Measurements from ENCODE around the gene RUFY2.
"Not testable (repeated sequence)": the region's sequence is repeated elsewhere in the genome, so short reads cannot be mapped to it uniquely, and the experiment has no call there.

RUFY2 gene

GRCh38 chr10:68334672-68335467, 72.2 kb downstream of the RUFY2 start:
- Histone ChIP-seq H3K36me3 (ENCODE audit: control insufficient read depth in 2 of 2, insufficient read depth in 2 of 2, low read length in 2 of 2) (peaks cover 11 to 14% of the 10 kb centered on the region in 2 donors), H3K27me3 (ENCODE audit: control insufficient read depth in 1 of 2, insufficient read depth in 2 of 2, low read length in 2 of 2) (no peaks in the 10 kb centered on the region), H3K4me1 (ENCODE audit: control insufficient read depth, insufficient read depth, low read length) (peaks cover 26% of the 10 kb centered on the region), H3K27ac (ENCODE audit: low read length) (no peak overlapping the region), H3K9ac (ENCODE audit: low read length in 2 of 2) (peak overlapping the region in 1 of 2 donors; percentile 100), H3K4me3 (ENCODE audit: low read length in 2 of 2) (peak overlapping the region; percentile 93 to 95), H3K9me3 (ENCODE audit: control insufficient read depth in 2 of 2, low read length in 2 of 2) (no peaks in the 10 kb centered on the region)

GRCh38 chr10:68333440-68334431, 73.3 kb downstream of the RUFY2 start:
- H3K27me3 ChIP-seq (ENCODE audit: control insufficient read depth in 1 of 2, insufficient read depth in 2 of 2, low read length in 2 of 2) = no peaks in the 10 kb centered on the region
- H3K9me3 ChIP-seq (ENCODE audit: control insufficient read depth in 2 of 2, low read length in 2 of 2) = no peaks in the 10 kb centered on the region
- peaks cover 26% of the 10 kb centered on the region for H3K4me1 ChIP-seq (ENCODE audit: control insufficient read depth, insufficient read depth, low read length)
- peaks cover 5% of the 10 kb centered on the region in 2 donors for H3K36me3 ChIP-seq (ENCODE audit: control insufficient read depth in 2 of 2, insufficient read depth in 2 of 2, low read length in 2 of 2)
- H3K4me3 ChIP-seq (ENCODE audit: low read length in 2 of 2) = peak overlapping the region; percentile 93 to 95
- peak overlapping the region; percentile 99 to 100 for H3K9ac ChIP-seq (ENCODE audit: low read length in 2 of 2)
- peak overlapping the region; percentile 98 for H3K27ac ChIP-seq (ENCODE audit: low read length)

- H3K4me1 ChIP-seq (ENCODE audit: control insufficient read depth, insufficient read depth, low read length) = peaks cover 26% of the 10 kb centered on the region
- H3K36me3 ChIP-seq (ENCODE audit: control insufficient read depth in 2 of 2, insufficient read depth in 2 of 2, low read length in 2 of 2) = no peaks in the 10 kb centered on the region
- no peaks in the 10 kb centered on the region for H3K9me3 ChIP-seq (ENCODE audit: control insufficient read depth in 2 of 2, low read length in 2 of 2)
- peak overlapping the region; percentile 99 to 100 for H3K9ac ChIP-seq (ENCODE audit: low read length in 2 of 2)
- H3K27ac ChIP-seq (ENCODE audit: low read length) = peak overlapping the region; percentile 98
- peak overlapping the region; percentile 93 to 95 for H3K4me3 ChIP-seq (ENCODE audit: low read length in 2 of 2)
- no peaks in the 10 kb centered on the region for H3K27me3 ChIP-seq (ENCODE audit: control insufficient read depth in 1 of 2, insufficient read depth in 2 of 2, low read length in 2 of 2)
Measured at GRCh38 chr10:68333058-68333395, 74.0 kb downstream of the RUFY2 start.

GRCh38 chr10:68332259-68333057, 74.6 kb downstream of the RUFY2 start, which contains the start of gene PBLD:
Gene PBLD, minus strand, starts transcription at chr10:68332928. Its CDS starts 26,084 bp downstream, at chr10:68306844.
- peak within 1 kb of the TSS; percentile 99 to 100 for H3K9ac ChIP-seq (ENCODE audit: low read length in 2 of 2)
- peak within 1 kb of the TSS; percentile 98 for H3K27ac ChIP-seq (ENCODE audit: low read length)
- H3K4me1 ChIP-seq (ENCODE audit: control insufficient read depth, insufficient read depth, low read length) = peaks cover 22% of the 10 kb centered on the region
- no peaks in the 10 kb centered on the region for H3K36me3 ChIP-seq (ENCODE audit: control insufficient read depth in 2 of 2, insufficient read depth in 2 of 2, low read length in 2 of 2)
- no peaks in the 10 kb centered on the region for H3K9me3 ChIP-seq (ENCODE audit: control insufficient read depth in 2 of 2, low read length in 2 of 2)
- peak within 1 kb of the TSS; percentile 93 to 95 for H3K4me3 ChIP-seq (ENCODE audit: low read length in 2 of 2)
- H3K27me3 ChIP-seq (ENCODE audit: control insufficient read depth in 1 of 2, insufficient read depth in 2 of 2, low read length in 2 of 2) = no peaks in the 10 kb centered on the region

GRCh38 chr10:68331455-68332258, 75.4 kb downstream of the RUFY2 start, which contains the start of gene HNRNPH3:
Gene HNRNPH3, plus strand, starts transcription at chr10:68332064. Its CDS starts 5,158 bp downstream, at chr10:68337222.
- no peaks in the 10 kb centered on the region for H3K9me3 ChIP-seq (ENCODE audit: control insufficient read depth in 2 of 2, low read length in 2 of 2)
- peak within 1 kb of the TSS; percentile 99 to 100 for H3K9ac ChIP-seq (ENCODE audit: low read length in 2 of 2)
- no peaks in the 10 kb centered on the region for H3K36me3 ChIP-seq (ENCODE audit: control insufficient read depth in 2 of 2, insufficient read depth in 2 of 2, low read length in 2 of 2)
- peaks cover 17% of the 10 kb centered on the region for H3K4me1 ChIP-seq (ENCODE audit: control insufficient read depth, insufficient read depth, low read length)
- peak within 1 kb of the TSS; percentile 93 to 95 for H3K4me3 ChIP-seq (ENCODE audit: low read length in 2 of 2)
- no peaks in the 10 kb centered on the region for H3K27me3 ChIP-seq (ENCODE audit: control insufficient read depth in 1 of 2, insufficient read depth in 2 of 2, low read length in 2 of 2)
- H3K27ac ChIP-seq (ENCODE audit: low read length) = peak within 1 kb of the TSS; percentile 98

- H3K9me3 ChIP-seq (ENCODE audit: control insufficient read depth in 2 of 2, low read length in 2 of 2) = no peaks in the 10 kb centered on the region
- peak overlapping the region; percentile 93 to 95 for H3K4me3 ChIP-seq (ENCODE audit: low read length in 2 of 2)
- H3K27ac ChIP-seq (ENCODE audit: low read length) = peak overlapping the region; percentile 98
- H3K4me1 ChIP-seq (ENCODE audit: control insufficient read depth, insufficient read depth, low read length) = peaks cover 11% of the 10 kb centered on the region
- peak overlapping the region; percentile 99 to 100 for H3K9ac ChIP-seq (ENCODE audit: low read length in 2 of 2)
- no peaks in the 10 kb centered on the region for H3K36me3 ChIP-seq (ENCODE audit: control insufficient read depth in 2 of 2, insufficient read depth in 2 of 2, low read length in 2 of 2)
- no peaks in the 10 kb centered on the region for H3K27me3 ChIP-seq (ENCODE audit: control insufficient read depth in 1 of 2, insufficient read depth in 2 of 2, low read length in 2 of 2)
Measured at GRCh38 chr10:68330852-68331454, 76.1 kb downstream of the RUFY2 start.

GRCh38 chr10:68329506-68329861, 77.6 kb downstream of the RUFY2 start:
- Histone ChIP-seq H3K9me3 (ENCODE audit: control insufficient read depth in 2 of 2, low read length in 2 of 2) (no peaks in the 10 kb centered on the region), H3K9ac (ENCODE audit: low read length in 2 of 2) (no peak overlapping the region), H3K36me3 (ENCODE audit: control insufficient read depth in 2 of 2, insufficient read depth in 2 of 2, low read length in 2 of 2) (no peaks in the 10 kb centered on the region), H3K27me3 (ENCODE audit: control insufficient read depth in 1 of 2, insufficient read depth in 2 of 2, low read length in 2 of 2) (no peaks in the 10 kb centered on the region), H3K4me3 (ENCODE audit: low read length in 2 of 2) (no peak overlapping the region), H3K27ac (ENCODE audit: low read length) (no peak overlapping the region), H3K4me1 (ENCODE audit: control insufficient read depth, insufficient read depth, low read length) (peaks cover 9% of the 10 kb centered on the region)

- no peak overlapping the region for H3K27ac ChIP-seq (ENCODE audit: low read length)
- H3K36me3 ChIP-seq (ENCODE audit: control insufficient read depth in 2 of 2, insufficient read depth in 2 of 2, low read length in 2 of 2) = no peaks in the 10 kb centered on the region
- peaks cover 9% of the 10 kb centered on the region for H3K4me1 ChIP-seq (ENCODE audit: control insufficient read depth, insufficient read depth, low read length)
- no peaks in the 10 kb centered on the region for H3K27me3 ChIP-seq (ENCODE audit: control insufficient read depth in 1 of 2, insufficient read depth in 2 of 2, low read length in 2 of 2)
- peak overlapping the region in 1 of 2 donors; percentile 41 for H3K9ac ChIP-seq (ENCODE audit: low read length in 2 of 2)
- no peak overlapping the region for H3K4me3 ChIP-seq (ENCODE audit: low read length in 2 of 2)
- no peaks in the 10 kb centered on the region for H3K9me3 ChIP-seq (ENCODE audit: control insufficient read depth in 2 of 2, low read length in 2 of 2)
Measured at GRCh38 chr10:68327889-68328786, 78.9 kb downstream of the RUFY2 start.

- H3K4me3 ChIP-seq (ENCODE audit: low read length in 2 of 2); H3K27ac ChIP-seq (ENCODE audit: low read length); H3K27me3 ChIP-seq (ENCODE audit: control insufficient read depth in 1 of 2, insufficient read depth in 2 of 2, low read length in 2 of 2); H3K4me1 ChIP-seq (ENCODE audit: control insufficient read depth, insufficient read depth, low read length); H3K9ac ChIP-seq (ENCODE audit: low read length in 2 of 2); H3K36me3 ChIP-seq (ENCODE audit: control insufficient read depth in 2 of 2, insufficient read depth in 2 of 2, low read length in 2 of 2); H3K9me3 ChIP-seq (ENCODE audit: control insufficient read depth in 2 of 2, low read length in 2 of 2): not testable (repeated sequence)
Measured at GRCh38 chr10:68324396-68324795, 82.7 kb downstream of the RUFY2 start.

All from stomach smooth muscle (tissue), 2 donors.